Hepatocyte (in vitro differentiated cells): ENCODE measurements around the gene SAP30L.

Source experiments
- CTCF ChIP-seq: fragments of 200-600 bp; sonication (generic); IDR thresholded peaks from 2 replicates; pipeline ENCODE4 v1.5.1; 2016; ENCODE audit warnings: antibody characterized with exemption, mild to moderate bottlenecking; ENCODE audit not compliant: poor library complexity
- EZH2phosphoT487 ChIP-seq: fragments of 200-600 bp; sonication (generic); IDR thresholded peaks from one replicate; pipeline ENCODE4 v1.6.1; 2018; ENCODE audit warnings: antibody characterized with exemption, mild to moderate bottlenecking, low read depth, moderate library complexity; ENCODE audit not compliant: unreplicated experiment, severe bottlenecking

- no peak for TF ChIP-seq CTCF
- no peak for TF ChIP-seq EZH2phosphoT487
Observed at GRCh38 chr5:154410786-154411185, 35.0 kb upstream of the SAP30L start.
